ENCODE data around the gene SLC14A1. TPM values are rescaled to one million over a fixed set of nuclear protein-coding genes. Genes with fewer than 3 reads are reported as not detected.

The SLC14A1 gene
- total and polyA plus RNA-seq, 2 of the 4 experiments (the other 2 are of a cell fraction), result 20.5 to 31.9 TPM

DNA sequence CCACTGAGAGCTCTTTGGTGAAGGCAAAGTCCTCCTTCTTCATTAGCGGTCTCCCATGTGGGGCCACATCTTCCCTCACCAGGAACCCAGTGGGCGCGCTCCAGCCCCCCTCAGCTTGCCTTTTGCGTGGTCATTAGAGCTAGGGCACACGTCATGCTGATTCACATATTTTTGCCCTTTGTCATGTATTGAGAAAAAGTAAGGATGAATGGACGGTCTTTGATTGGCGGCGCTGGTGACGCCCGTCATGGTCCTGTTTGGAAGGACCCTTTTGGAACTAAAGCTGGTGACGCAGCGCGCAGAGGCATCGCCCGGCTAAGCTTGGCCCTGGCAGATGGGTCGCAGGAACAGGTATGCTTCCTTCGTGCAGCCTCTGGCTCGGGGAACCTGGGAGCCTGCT, 3.1 kb downstream of the SLC14A1 start:
- H4K20me1 ChIP-seq (ENCODE audit: insufficient read depth, low read length), result no peaks in the 10 kb centered on the region
- H3K9me1 ChIP-seq (ENCODE audit: insufficient read depth, low read length), result peaks cover 18% of the 10 kb centered on the region
- peak overlapping the region; percentile 84 for H2BK120ac ChIP-seq (ENCODE audit: low read depth, low read length)
- no peaks in the 10 kb centered on the region for H3K36me3 ChIP-seq (ENCODE audit: control insufficient read depth, insufficient read depth, low read length)
- H2AFZ ChIP-seq (replicated peaks; ENCODE audit: low read length, poor library complexity), result no peak overlapping the region
- no peak overlapping the region for H3K4me3 ChIP-seq (ENCODE audit: insufficient read depth, low read depth, low read length)
- no peak for ATAC-seq (ENCODE audit: low read depth)
- no peak overlapping the region; the same call in 1 of the 2 replicates for H3K23ac ChIP-seq (ENCODE audit: low read depth, low read length)
- peak overlapping the region; percentile 87 for H2BK20ac ChIP-seq (ENCODE audit: low read depth, low read length)
- TF ChIP-seq POLR2A (IDR thresholded peaks at IDR 0.05; ENCODE audit: low read depth, low read length) (no peak), SMC3 (IDR thresholded peaks at IDR 0.05; ENCODE audit: low read depth, low read length) (no peak), RCOR1 (IDR thresholded peaks at IDR 0.05; ENCODE audit: insufficient replicate concordance, low read length) (no peak), MXI1 (IDR thresholded peaks at IDR 0.05; ENCODE audit: borderline replicate concordance, low read depth, low read length) (no peak), CHD1 (IDR thresholded peaks at IDR 0.05; ENCODE audit: low read depth, low read length) (no peak), CTCF (conservative IDR thresholded peaks at IDR 0.05; ENCODE audit: low read depth, low read length) (no peak), FOS (IDR thresholded peaks at IDR 0.05; ENCODE audit: low read depth, low read length) (no peak), BHLHE40 (IDR thresholded peaks at IDR 0.05; ENCODE audit: low read depth, low read length) (no peak), MAFK (IDR thresholded peaks at IDR 0.05; ENCODE audit: low read depth, low read length) (no peak), NFE2L2 (IDR thresholded peaks at IDR 0.05; ENCODE audit: low read depth, low read length) (no peak), CEBPB (IDR thresholded peaks at IDR 0.05; ENCODE audit: low read depth, low read length) (no peak), MAZ (IDR thresholded peaks at IDR 0.05; ENCODE audit: borderline replicate concordance, low read depth, low read length) (no peak)
- TF ChIP-seq, protein P1, sequence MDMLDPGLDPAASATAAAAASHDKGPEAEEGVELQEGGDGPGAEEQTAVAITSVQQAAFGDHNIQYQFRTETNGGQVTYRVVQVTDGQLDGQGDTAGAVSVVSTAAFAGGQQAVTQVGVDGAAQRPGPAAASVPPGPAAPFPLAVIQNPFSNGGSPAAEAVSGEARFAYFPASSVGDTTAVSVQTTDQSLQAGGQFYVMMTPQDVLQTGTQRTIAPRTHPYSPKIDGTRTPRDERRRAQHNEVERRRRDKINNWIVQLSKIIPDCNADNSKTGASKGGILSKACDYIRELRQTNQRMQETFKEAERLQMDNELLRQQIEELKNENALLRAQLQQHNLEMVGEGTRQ (IDR thresholded peaks at IDR 0.05; ENCODE audit: low read depth, low read length), result no peak
- TF ChIP-seq, protein P2, sequence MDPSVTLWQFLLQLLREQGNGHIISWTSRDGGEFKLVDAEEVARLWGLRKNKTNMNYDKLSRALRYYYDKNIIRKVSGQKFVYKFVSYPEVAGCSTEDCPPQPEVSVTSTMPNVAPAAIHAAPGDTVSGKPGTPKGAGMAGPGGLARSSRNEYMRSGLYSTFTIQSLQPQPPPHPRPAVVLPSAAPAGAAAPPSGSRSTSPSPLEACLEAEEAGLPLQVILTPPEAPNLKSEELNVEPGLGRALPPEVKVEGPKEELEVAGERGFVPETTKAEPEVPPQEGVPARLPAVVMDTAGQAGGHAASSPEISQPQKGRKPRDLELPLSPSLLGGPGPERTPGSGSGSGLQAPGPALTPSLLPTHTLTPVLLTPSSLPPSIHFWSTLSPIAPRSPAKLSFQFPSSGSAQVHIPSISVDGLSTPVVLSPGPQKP (IDR thresholded peaks at IDR 0.05; ENCODE audit: borderline replicate concordance, low read depth, low read length), result no peak
- peak overlapping the region; percentile 83 for H2AK5ac ChIP-seq (ENCODE audit: low read depth, low read length)
- ChIA-PET CTCF (interaction anchor here (0.7 kb wide), 1 partner anchor 35 kb away, joined by 3 read pairs; no protein-coding TSS in a partner anchor), POLR2A (ENCODE audit: unreplicated experiment) (no interaction called here)
- peak overlapping the region; percentile 24; the same call in 1 of the 2 replicates for H3K18ac ChIP-seq (ENCODE audit: low read depth, low read length)
- peak overlapping the region; percentile 65 for H4K91ac ChIP-seq (ENCODE audit: insufficient read depth, low read depth, low read length)
- H3K9ac ChIP-seq (ENCODE audit: low read depth, low read length), result no peak overlapping the region
- peak overlapping the region; percentile 36; the same call in 1 of the 2 replicates for H3K14ac ChIP-seq (replicated peaks; ENCODE audit: low read depth, low read length)
- intact Hi-C loops (cut with micrococcal nuclease) (no loop called here), dilution Hi-C loops (cut with HindIII; ENCODE audit: low sequenced_read_pairs, unreplicated experiment) (no loop called here), in situ Hi-C loops (cut with MboI; ENCODE audit: low sequenced_read_pairs) (no loop called here)
- no peak overlapping the region for H3K56ac ChIP-seq (ENCODE audit: extremely low read depth, insufficient read depth, low read length)
- 80% methylated on average over 2 of the region's 18 CpGs; no CpG with 5 or more reads in 1 of the 2 experiments for WGBS, 2 experiments (ENCODE audit: extremely low coverage in 2 of 2, insufficient read length in 1 of 2)
- 0 out of 2 replicates have a peak overlapping the region, but pooled peaks have one; percentile 10 for H3K27ac ChIP-seq (ENCODE audit: insufficient read depth, low read length)
- H4K5ac ChIP-seq (ENCODE audit: low read depth, low read length), result no peak overlapping the region
- H3K4me1 ChIP-seq (ENCODE audit: control insufficient read depth, insufficient read depth, low read length), result peaks cover 22% of the 10 kb centered on the region
- no peaks in the 10 kb centered on the region for H3K9me3 ChIP-seq (ENCODE audit: control insufficient read depth, insufficient read depth, low read length)
- BruUV-seq (replicated peaks), result no TSS peak
- peak overlapping the region; percentile 61; the same call in 1 of the 3 replicates for H2BK15ac ChIP-seq (ENCODE audit: low read depth, low read length)
- no peak overlapping the region for H2BK5ac ChIP-seq (ENCODE audit: low read depth, low read length, poor library complexity, severe bottlenecking)
- H3K27me3 ChIP-seq (ENCODE audit: control insufficient read depth, insufficient read depth, low read length), result no peaks in the 10 kb centered on the region
- H2AK9ac ChIP-seq (replicated peaks; ENCODE audit: low read depth, low read length, poor library complexity), result peak overlapping the region; percentile 52
- H3K79me1 ChIP-seq (ENCODE audit: low read depth in 1 of 2, low read length in 2 of 2), result peaks cover 0 to 9% of the 10 kb centered on the region in 2 experiments; a peak in 1 of 4 replicates
- no peak for DNase-seq
- peak overlapping the region in 1 of 2 experiments; percentile 71; a peak in 1 of 4 replicates for H4K8ac ChIP-seq (ENCODE audit: low read depth in 2 of 2, low read length in 2 of 2)
- H3K4ac ChIP-seq (ENCODE audit: low read depth, low read length), result peak overlapping the region; percentile 83
- no peak overlapping the region for H3K4me2 ChIP-seq (ENCODE audit: low read depth, low read length)
